ENCODE results near the gene H3-3A.

H3-3A gene

GRCh38 chr1:226035915-226036314, 26.6 kb upstream of the H3-3A start:
- TF ChIP-seq CTCF (IDR thresholded peaks at IDR 0.05; ENCODE audit: insufficient read depth, low read depth, low read length, missing control alignments): no peak
- DNase-seq (ENCODE audit: low read depth): no peak
- no peak overlapping the region for H3K4me3 ChIP-seq (ENCODE audit: low read depth, low read length)

GRCh38 chr1:226038661-226039060, 23.9 kb upstream of the H3-3A start:
- DNase-seq (ENCODE audit: low read depth): no peak
- no peak for TF ChIP-seq CTCF (IDR thresholded peaks at IDR 0.05; ENCODE audit: insufficient read depth, low read depth, low read length, missing control alignments)

GRCh38 chr1:226041419-226041818, 21.1 kb upstream of the H3-3A start:
- no peak for TF ChIP-seq CTCF (IDR thresholded peaks at IDR 0.05; ENCODE audit: insufficient read depth, low read depth, low read length, missing control alignments)
- no peak overlapping the region for H3K4me3 ChIP-seq (ENCODE audit: low read depth, low read length)

More at GRCh38 chr1:226038661-226039060, 23.9 kb upstream of the H3-3A start:
- no peak overlapping the region for H3K4me3 ChIP-seq (ENCODE audit: low read depth, low read length)

GRCh38 chr1:226044514-226045101, 17.9 kb upstream of the H3-3A start:
- DNase-seq (ENCODE audit: low read depth): no peak
- H3K4me3 ChIP-seq (ENCODE audit: low read depth, low read length): no peak overlapping the region
- TF ChIP-seq CTCF (IDR thresholded peaks at IDR 0.05; ENCODE audit: insufficient read depth, low read depth, low read length, missing control alignments): no peak

More at GRCh38 chr1:226041419-226041818, 21.1 kb upstream of the H3-3A start:
- DNase-seq (ENCODE audit: low read depth): no peak

GRCh38 chr1:226046240-226046639, 16.3 kb upstream of the H3-3A start:
- DNase-seq (ENCODE audit: low read depth): no peak
- no peak overlapping the region for H3K4me3 ChIP-seq (ENCODE audit: low read depth, low read length)
- no peak for TF ChIP-seq CTCF (IDR thresholded peaks at IDR 0.05; ENCODE audit: insufficient read depth, low read depth, low read length, missing control alignments)

GRCh38 chr1:226047495-226047894, 15.0 kb upstream of the H3-3A start:
- H3K4me3 ChIP-seq (ENCODE audit: low read depth, low read length): no peak overlapping the region
- DNase-seq (ENCODE audit: low read depth): no peak
- TF ChIP-seq CTCF (IDR thresholded peaks at IDR 0.05; ENCODE audit: insufficient read depth, low read depth, low read length, missing control alignments): no peak

- TF ChIP-seq CTCF (IDR thresholded peaks at IDR 0.05; ENCODE audit: insufficient read depth, low read depth, low read length, missing control alignments): no peak
- no peak for DNase-seq (ENCODE audit: low read depth)
- H3K4me3 ChIP-seq (ENCODE audit: low read depth, low read length): no peak overlapping the region
Measured at GRCh38 chr1:226048886-226049285, 13.6 kb upstream of the H3-3A start.
